ENCODE data around the gene PERM1.
"Not testable (repeated sequence)": the region's sequence is repeated elsewhere in the genome, so short reads cannot be mapped to it uniquely, and the experiment has no call there.

DNA sequence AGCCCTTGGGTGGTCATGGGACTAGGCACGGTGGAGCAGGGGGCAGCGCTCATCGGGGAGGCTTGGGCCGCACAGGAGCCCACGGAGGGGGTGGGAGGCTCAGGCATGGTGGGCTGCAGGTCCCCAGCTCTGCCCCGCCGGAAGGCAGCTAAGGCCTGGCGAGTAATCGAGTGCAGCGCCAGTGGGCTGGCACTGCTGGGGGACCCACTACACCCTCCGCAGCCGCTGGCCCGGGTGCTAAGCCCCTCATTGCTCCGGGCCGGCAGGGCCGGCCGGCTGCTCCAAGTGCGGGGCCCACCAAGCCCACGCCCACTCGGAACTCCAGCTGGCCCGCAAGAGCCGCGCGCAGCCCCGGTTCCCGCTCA is 36.4 kb upstream of the PERM1 start:
- TF ChIP-seq CTCF (conservative IDR thresholded peaks at IDR 0.05; ENCODE audit: low read length); EZH2phosphoT487 (IDR thresholded peaks at IDR 0.05; ENCODE audit: borderline replicate concordance, low read depth, low read length): not testable (repeated sequence)
